Tibial artery (tissue), 4 donors: Measurements from ENCODE around the gene EIF4G2.

Experiments used
- DNase-seq, 2 donors: peaks; one replicate each; pipeline ENCODE4 v3.0.0-alpha.2; 2019
- H3K27ac ChIP-seq, 2 donors: fragments of 200-600 bp; sonication (generic) in 1 of 2; 1 replicate in 1 of 2; 2 replicates in 1 of 2; pipeline ENCODE4 v1.5.1; 2018 to 2019; ENCODE audit warnings: mild to moderate bottlenecking in 1 of 2
- H3K27me3 ChIP-seq, 2 donors: fragments of 200-600 bp; sonication (generic) in 1 of 2; one replicate each; pipeline versions ENCODE4 v1.5.1 to v1.6.0; 2016 to 2019
- H3K36me3 ChIP-seq, 3 donors: fragments of 200-600 bp; sonication (generic) in 2 of 3; one replicate each; pipeline ENCODE4 v1.5.1; 2016 to 2019; ENCODE audit warnings: mild to moderate bottlenecking in 2 of 3
- H3K4me1 ChIP-seq, 4 donors: fragments of 200-600 bp; sonication (generic) in 2 of 4; 1 replicate in 3 of 4; 2 replicates in 1 of 4; pipeline ENCODE4 v1.5.1; 2016 to 2019
- H3K4me3 ChIP-seq, 2 donors: fragments of 200-600 bp; sonication (generic) in 1 of 2; 1 replicate in 1 of 2; 2 replicates in 1 of 2; pipeline ENCODE4 v1.5.1; 2018 to 2019; ENCODE audit warnings: mild to moderate bottlenecking in 2 of 2
- H3K9me3 ChIP-seq, 3 donors: fragments of 200-600 bp; sonication (generic) in 1 of 3; one replicate each; pipeline ENCODE4 v1.5.1; 2016 to 2019
- intact Hi-C: fragments of 100-400 bp; cut with DNase I; formaldehyde crosslinking; loops from one replicate; pipeline ENCODE4 v1.15.0; 2023; ENCODE audit warnings: low total_unique reads
- TF ChIP-seq, protein P1 (sequence below), 2 experiments: fragments of 200-600 bp in 1 of 2; fragments of 450-650 bp in 1 of 2; IDR thresholded peaks; one replicate each; pipeline ENCODE4 v1.5.1; 2017 to 2019; ENCODE audit warnings: antibody characterized with exemption in 2 of 2, mild to moderate bottlenecking in 1 of 2, moderate library complexity in 1 of 2

EIF4G2 gene

DNA sequence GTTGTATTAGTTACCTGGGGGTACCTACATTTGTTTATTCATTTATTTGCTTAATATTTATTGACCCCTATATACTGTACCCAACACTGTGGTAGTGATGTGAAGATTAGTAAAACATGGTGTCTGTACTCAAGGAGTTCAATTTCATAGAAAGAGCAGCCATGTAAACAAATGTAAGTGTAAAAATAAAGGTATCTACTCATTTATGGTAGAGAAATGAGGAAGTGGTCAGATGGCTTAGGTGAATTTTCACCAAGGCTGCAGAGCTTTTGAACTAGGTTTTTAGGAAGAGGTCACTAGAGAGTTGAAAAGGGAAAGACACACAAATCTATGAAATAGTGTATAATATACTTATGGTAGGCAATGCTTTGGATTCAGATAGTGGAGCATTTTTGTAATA, 46.5 kb downstream of the EIF4G2 start:
- TF ChIP-seq, protein P1, sequence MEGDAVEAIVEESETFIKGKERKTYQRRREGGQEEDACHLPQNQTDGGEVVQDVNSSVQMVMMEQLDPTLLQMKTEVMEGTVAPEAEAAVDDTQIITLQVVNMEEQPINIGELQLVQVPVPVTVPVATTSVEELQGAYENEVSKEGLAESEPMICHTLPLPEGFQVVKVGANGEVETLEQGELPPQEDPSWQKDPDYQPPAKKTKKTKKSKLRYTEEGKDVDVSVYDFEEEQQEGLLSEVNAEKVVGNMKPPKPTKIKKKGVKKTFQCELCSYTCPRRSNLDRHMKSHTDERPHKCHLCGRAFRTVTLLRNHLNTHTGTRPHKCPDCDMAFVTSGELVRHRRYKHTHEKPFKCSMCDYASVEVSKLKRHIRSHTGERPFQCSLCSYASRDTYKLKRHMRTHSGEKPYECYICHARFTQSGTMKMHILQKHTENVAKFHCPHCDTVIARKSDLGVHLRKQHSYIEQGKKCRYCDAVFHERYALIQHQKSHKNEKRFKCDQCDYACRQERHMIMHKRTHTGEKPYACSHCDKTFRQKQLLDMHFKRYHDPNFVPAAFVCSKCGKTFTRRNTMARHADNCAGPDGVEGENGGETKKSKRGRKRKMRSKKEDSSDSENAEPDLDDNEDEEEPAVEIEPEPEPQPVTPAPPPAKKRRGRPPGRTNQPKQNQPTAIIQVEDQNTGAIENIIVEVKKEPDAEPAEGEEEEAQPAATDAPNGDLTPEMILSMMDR (IDR thresholded peaks at IDR 0.05), result no peak
- DNase-seq, result no peak
- Histone ChIP-seq H3K36me3 (peaks cover 72 to 95% (median 94%) of the 10 kb centered on the region in 3 donors), H3K27me3 (no peaks in the 10 kb centered on the region), H3K27ac (no peak overlapping the region), H3K9me3 (no peaks in the 10 kb centered on the region), H3K4me1 (no peaks in the 10 kb centered on the region), H3K4me3 (no peak overlapping the region)
- intact Hi-C loops, result no loop called here

DNA sequence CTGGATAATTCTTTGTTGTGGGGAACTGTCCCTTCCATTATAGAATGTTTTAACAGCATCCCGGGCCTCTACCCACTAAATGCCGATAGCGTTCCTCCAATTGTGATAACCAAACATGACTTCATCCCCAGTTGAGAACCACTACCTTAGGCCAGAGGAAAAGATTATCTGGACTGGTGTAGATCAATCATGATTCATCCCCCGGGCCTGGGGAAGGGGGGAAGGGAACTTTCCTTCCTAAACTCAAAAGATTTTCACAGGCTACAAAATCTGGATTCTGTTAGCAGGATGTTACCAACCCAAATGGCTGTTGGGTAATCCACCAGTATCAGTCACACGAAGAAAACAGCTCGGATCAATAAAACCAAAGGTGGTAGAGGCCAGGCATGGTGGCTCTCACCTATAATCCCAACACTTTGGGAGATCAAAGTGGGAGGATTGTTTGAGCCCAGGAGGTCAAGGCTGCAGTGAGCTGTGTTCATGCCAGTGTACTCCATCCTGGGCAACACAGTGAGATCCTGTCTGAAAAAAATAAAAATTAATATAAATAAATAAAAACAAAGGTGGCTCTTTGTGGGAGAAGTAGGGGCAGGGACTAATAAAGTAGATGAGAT, 47.5 kb downstream of the EIF4G2 start:
- H3K4me3 ChIP-seq, result no peak overlapping the region
- H3K27me3 ChIP-seq, result no peaks in the 10 kb centered on the region
- no peak for DNase-seq
- intact Hi-C loops, result no loop called here
- H3K36me3 ChIP-seq, result peaks cover 81 to 100% (median 95%) of the 10 kb centered on the region in 3 donors
- H3K4me1 ChIP-seq, result no peaks in the 10 kb centered on the region
- H3K27ac ChIP-seq, result no peak overlapping the region
- TF ChIP-seq, protein P1 (IDR thresholded peaks at IDR 0.05), result no peak
- H3K9me3 ChIP-seq, result no peaks in the 10 kb centered on the region

DNA sequence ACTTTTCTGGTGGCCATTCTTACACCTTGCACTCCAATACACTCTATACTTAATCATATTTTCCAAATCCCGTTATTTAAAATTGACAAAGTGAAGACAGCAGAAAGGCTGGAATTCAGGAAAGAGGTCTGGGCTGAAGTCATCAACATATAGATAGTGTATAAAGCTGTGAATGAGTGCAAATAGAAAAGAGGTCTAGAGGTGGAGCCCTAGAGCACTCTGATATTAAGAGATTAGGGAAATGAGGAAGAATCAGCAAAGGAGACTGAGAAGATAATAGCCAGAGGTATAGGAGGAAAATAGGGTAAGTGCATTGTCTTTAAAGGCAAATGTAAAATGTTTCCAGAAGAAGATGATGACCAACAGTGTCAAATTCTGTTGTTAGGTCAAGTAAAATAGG, 49.8 kb downstream of the EIF4G2 start:
- no peaks in the 10 kb centered on the region for H3K27me3 ChIP-seq
- TF ChIP-seq, protein P1 (IDR thresholded peaks at IDR 0.05), result no peak
- H3K27ac ChIP-seq, result no peak overlapping the region
- no peak for DNase-seq
- H3K9me3 ChIP-seq, result no peaks in the 10 kb centered on the region
- H3K4me1 ChIP-seq, result peaks cover 0 to 3% (median 0%) of the 10 kb centered on the region in 4 donors
- no peak overlapping the region for H3K4me3 ChIP-seq
- intact Hi-C loops, result no loop called here
- peaks cover 81 to 99% (median 93%) of the 10 kb centered on the region in 3 donors for H3K36me3 ChIP-seq

GRCh38 chr11:10752486-10752885, 56.2 kb downstream of the EIF4G2 start:
- no peaks in the 10 kb centered on the region for H3K9me3 ChIP-seq
- no peak for DNase-seq
- intact Hi-C loops, result no loop called here
- H3K4me3 ChIP-seq, result peak overlapping the region; percentile 79 to 86
- H3K27ac ChIP-seq, result no peak overlapping the region
- peaks cover 0 to 25% (median 10%) of the 10 kb centered on the region in 4 donors for H3K4me1 ChIP-seq
- peaks cover 33 to 48% (median 33%) of the 10 kb centered on the region in 3 donors for H3K36me3 ChIP-seq
- TF ChIP-seq, protein P1 (IDR thresholded peaks at IDR 0.05), result no peak
- H3K27me3 ChIP-seq, result no peaks in the 10 kb centered on the region

GRCh38 chr11:10752061-10752460, 56.7 kb downstream of the EIF4G2 start:
- TF ChIP-seq, protein P1 (IDR thresholded peaks at IDR 0.05), result no peak
- peak overlapping the region; percentile 79 to 86 for H3K4me3 ChIP-seq
- no peak for DNase-seq
- peak overlapping the region in 1 of 2 donors; percentile 90 for H3K27ac ChIP-seq
- peaks cover 28 to 44% (median 29%) of the 10 kb centered on the region in 3 donors for H3K36me3 ChIP-seq
- H3K9me3 ChIP-seq, result no peaks in the 10 kb centered on the region
- intact Hi-C loops, result no loop called here
- peaks cover 0 to 25% (median 10%) of the 10 kb centered on the region in 4 donors for H3K4me1 ChIP-seq
- H3K27me3 ChIP-seq, result no peaks in the 10 kb centered on the region
